GM18517 (cell line): ENCODE data around the gene SH3D19.
"Not testable (repeated sequence)": the region's sequence is repeated elsewhere in the genome, so short reads cannot be mapped to it uniquely, and the experiment has no call there.

ENCODE experiments used
- ATAC-seq: cut with Tn5 transposase; IDR thresholded peaks from one replicate; pipeline ENCODE4 v1.9.1; 2021; ENCODE audit warnings: mild to moderate bottlenecking, moderate library complexity; ENCODE audit not compliant: unreplicated experiment

SH3D19 gene

GRCh38 chr4:151158979-151159378 lies 166.4 kb downstream of the SH3D19 start:
- ATAC-seq, result no peak

- no peak for ATAC-seq
Observed at GRCh38 chr4:151157543-151157942, 167.9 kb downstream of the SH3D19 start.

GRCh38 chr4:151153585-151153984 lies 171.8 kb downstream of the SH3D19 start:
- no peak for ATAC-seq

- ATAC-seq, result no peak
Observed at GRCh38 chr4:151152028-151152427, 173.4 kb downstream of the SH3D19 start.

- ATAC-seq, result no peak
Observed at GRCh38 chr4:151150821-151151580, 174.4 kb downstream of the SH3D19 start.

- no peak for ATAC-seq
Observed at GRCh38 chr4:151148261-151148660, 177.1 kb downstream of the SH3D19 start.

GRCh38 chr4:151147000-151147399 lies 178.4 kb downstream of the SH3D19 start:
- ATAC-seq, result no peak

- no peak for ATAC-seq
Observed at GRCh38 chr4:151144329-151145072, 180.9 kb downstream of the SH3D19 start.

- ATAC-seq, result no peak
Observed at GRCh38 chr4:151143811-151144210, 181.6 kb downstream of the SH3D19 start.

- no peak for ATAC-seq
Observed at GRCh38 chr4:151143162-151143561, 182.2 kb downstream of the SH3D19 start.

GRCh38 chr4:151142758-151143157 lies 182.6 kb downstream of the SH3D19 start:
- no peak for ATAC-seq

GRCh38 chr4:151139814-151140213 lies 185.6 kb downstream of the SH3D19 start:
- no peak for ATAC-seq

- not testable (repeated sequence) for ATAC-seq
Observed at GRCh38 chr4:151136048-151136447, 189.4 kb downstream of the SH3D19 start.

- ATAC-seq, result no peak
Observed at GRCh38 chr4:151133311-151133710, 192.1 kb downstream of the SH3D19 start.

- no peak for ATAC-seq
Observed at GRCh38 chr4:151129796-151130195, 195.6 kb downstream of the SH3D19 start.

GRCh38 chr4:151117371-151117962 lies 207.9 kb downstream of the SH3D19 start:
- ATAC-seq, result peak; percentile 77

GRCh38 chr4:151114986-151115385 lies 210.4 kb downstream of the SH3D19 start:
- no peak for ATAC-seq

- no peak for ATAC-seq
Observed at GRCh38 chr4:151114338-151114737, 211.1 kb downstream of the SH3D19 start.

GRCh38 chr4:151110236-151110635 lies 215.2 kb downstream of the SH3D19 start:
- no peak for ATAC-seq

GRCh38 chr4:151107063-151107462 lies 218.3 kb downstream of the SH3D19 start:
- no peak for ATAC-seq

GRCh38 chr4:151105454-151106032 lies 219.9 kb downstream of the SH3D19 start:
- ATAC-seq, result no peak
